Stimulated activated CD4-positive, alpha-beta T cell treated with anti-CD3 and anti-CD28 coated beads, Interleukin-15, amount 100 ng/mL, for 48 hours (primary cell): ENCODE results near the gene MYMK.

Experiments used
- DNase-seq, 2 donors: peaks; one replicate each; pipeline ENCODE4 v3.0.0-alpha.2; 2020; ENCODE audit warnings: low read depth in 2 of 2

The MYMK gene

DNA sequence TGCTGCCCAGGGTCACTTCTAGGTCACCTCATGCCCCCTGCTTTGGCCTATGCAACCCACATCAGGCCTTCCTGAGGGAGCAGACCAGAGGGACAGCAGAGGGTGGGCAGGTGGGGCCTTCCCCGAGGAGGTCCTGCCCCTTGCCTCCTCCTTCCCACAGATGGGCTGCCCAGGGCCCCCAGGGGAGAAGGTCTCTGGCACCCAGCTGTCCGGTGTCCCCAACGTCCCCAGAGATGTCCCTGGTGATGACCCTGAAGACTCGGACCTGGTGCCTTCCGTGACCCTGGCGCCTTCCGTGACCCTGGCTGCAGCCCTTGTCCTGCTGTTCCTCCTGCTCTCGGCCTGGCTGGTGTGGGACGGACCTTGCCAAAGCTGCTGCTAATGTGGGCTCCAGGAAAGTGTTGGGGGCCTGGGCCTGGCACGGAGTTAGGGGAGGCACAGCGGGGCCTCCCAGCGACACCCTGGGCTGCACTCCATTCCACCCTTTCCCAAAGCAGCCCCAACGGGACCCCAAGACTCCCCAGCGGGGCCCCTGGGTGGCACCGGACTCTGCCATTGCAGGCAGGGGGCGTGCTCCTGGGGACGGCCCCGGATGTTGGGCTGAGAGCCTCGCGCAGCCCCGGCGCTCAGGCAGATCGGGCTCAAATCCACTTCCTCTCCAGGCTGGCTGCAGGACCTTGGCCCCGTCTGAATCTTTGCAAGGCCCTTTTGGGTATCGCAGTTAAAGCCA is 39.1 kb downstream of the MYMK start:
- DNase-seq = no peak

DNA sequence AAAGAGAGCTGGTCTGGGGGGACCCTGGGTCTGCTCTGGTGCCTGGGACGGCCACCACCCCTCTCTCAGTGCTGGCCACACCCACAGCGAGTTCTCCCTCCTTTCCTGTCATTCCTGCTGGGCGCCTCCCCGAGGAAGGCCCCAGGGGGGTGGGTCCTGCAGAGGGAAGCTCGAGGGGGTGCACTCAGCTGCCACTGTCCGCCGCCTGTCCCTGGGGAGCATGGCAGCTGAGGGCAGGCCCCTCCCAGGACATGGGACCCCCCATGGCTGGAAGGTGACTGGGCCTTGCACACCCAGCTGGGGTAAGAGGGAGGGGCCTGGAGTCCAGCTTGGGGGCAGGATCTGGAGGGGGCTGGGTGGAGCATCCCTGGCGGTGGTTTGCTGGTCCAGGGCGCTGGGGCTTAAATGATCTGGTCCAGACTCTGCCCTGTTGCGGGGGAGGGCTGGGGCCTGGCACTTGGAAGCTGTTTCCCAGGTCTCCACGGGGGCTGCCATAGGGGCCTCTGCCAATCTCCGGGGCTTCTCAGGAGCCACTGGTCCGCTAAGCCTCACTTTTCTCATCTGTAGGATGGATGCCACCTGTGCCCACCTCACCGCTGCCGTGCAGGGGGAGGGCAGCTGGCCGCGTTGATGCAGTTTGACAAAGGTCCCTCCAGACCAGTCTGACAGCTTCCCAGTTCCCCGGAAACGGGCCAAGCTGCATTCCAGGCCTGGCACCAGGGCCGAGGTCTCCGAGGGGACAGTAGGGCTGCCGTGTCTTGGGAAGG is 39.9 kb downstream of the MYMK start:
- DNase-seq = no peak

DNA sequence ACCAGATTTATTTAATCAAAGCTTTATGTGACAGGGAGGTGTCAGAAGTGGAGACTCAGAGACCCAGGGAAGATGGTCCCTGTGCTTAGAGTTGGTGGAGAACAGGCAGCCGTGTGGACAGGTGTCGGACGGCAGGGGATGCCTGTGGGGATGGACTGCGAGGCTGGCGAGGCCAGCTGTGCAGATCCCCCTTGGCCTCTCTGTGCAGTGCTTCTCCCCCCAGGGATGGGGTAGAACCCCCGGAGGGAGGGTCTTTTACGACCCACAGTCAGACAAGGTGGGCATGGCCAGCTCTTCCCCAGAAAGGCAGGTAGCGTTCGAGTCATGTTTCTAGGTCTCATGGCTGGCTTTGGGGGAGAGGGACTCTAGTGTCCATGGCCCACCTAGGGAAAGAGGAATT is 41.1 kb downstream of the MYMK start:
- no peak for DNase-seq

DNA sequence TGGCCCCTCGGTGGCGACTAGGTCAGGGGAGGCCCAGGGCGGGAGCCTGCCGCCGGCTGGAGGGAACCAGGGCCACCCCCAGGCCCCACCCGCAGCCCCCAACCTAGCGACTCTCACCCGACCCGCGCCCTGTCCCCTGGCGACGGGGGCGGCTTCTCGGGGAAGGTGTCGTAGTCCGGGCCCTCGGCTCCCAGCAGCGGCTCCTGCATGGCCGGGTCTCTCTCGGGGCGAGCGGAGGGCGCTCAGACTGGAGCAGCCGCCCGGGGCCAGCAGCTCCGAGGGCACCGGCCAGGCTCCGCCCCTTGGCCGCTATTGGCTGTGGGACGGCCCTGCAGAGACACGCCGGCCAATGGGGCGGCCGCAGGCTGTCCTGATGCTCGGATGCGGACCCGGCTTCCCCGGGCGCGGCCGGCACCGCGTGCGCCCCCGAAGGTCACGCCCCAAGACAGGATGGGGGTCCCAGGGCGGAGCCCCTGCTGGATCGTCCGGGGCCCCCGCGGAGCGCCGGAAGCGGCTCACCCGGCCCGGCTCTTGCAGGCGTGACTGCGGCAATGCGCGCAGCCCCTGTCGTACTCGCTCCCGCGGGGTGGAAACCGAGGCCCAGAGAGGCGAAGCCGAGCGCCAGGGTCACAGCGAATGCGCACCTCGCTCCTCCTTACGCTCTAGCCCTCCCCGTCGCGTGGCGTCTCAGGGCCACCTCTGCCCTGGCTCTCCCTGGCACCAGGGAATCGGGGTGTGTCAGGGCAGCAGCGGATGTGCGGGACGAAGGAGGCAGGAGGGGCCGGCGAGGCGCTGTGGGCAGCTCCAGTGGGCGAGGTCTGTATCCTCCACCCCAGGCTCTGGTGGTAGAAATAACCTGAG is 45.7 kb downstream of the MYMK start, which contains the start of gene SLC2A6:
Gene SLC2A6 (minus strand): TSS at position 249 of the 861 bp plus-strand sequence. CDS start 40 bp downstream, at position 209.
- DNase-seq = peak; percentile 52 to 68

GRCh38 chr9:133477992-133478850 is 46.5 kb downstream of the MYMK start:
- DNase-seq = no peak

DNA sequence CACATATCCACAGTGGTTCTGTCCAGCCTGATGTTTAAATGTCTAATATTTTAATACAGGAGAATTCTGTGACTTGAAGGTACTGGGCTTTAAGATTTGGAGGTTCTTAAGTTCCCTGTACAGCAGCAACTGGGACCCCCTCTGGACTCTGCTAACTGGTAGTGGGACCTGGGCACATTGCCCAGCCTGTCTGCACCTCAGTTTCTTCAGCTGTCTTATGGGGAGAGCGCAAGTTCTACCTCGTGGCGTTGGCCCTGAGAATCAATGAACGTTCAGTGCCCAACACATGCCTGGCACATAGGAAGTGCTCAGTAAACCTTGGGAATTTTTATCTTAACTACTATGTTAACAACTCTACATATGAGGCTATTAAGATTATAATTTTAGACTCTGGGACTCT is 47.3 kb downstream of the MYMK start:
- no peak for DNase-seq

- no peak for DNase-seq
Observed at GRCh38 chr9:133476941-133477340, 47.8 kb downstream of the MYMK start.

DNA sequence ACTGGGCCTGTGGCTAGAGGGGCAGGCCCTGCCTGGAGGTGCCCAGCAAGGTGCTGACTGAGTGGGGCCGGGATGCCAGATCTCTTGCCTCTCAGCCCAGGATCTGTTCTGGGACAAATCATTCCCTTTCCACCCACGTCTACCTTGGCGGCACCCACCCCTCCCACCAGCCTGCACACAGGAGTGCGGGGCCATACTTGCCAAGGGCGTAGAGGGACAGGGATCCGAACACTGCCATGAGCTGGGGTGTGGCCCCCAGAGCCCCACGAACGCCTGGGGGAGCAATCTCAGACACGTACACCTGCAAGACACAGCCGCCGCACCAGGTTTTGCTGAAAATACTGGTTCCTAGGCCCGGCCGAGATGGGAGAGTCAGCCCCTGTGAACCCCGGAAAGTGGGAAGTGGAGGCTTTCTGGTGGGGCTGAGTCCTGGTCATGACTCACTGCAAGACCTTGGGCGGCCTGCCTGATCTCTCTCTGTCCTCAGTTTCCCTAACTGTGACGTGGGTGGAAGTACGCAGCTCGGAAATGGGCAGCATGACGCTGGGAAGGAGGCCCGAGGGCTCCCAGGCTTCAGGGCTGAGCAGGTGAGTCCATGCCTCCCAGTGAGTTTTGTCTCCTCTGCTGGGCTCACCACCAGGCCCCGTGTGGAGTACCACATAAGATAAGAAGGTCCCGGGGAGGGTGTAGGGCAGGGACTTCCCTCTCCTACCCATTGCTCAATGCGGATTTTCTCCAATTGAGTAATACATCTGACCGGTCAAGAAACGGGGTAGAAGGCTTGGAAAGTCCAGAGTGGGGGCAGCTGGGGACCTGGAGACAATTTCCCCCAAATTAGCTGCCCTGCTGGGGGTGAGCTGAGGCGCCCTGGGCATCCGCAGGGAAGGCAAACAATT is 48.5 kb downstream of the MYMK start:
- no peak for DNase-seq

DNA sequence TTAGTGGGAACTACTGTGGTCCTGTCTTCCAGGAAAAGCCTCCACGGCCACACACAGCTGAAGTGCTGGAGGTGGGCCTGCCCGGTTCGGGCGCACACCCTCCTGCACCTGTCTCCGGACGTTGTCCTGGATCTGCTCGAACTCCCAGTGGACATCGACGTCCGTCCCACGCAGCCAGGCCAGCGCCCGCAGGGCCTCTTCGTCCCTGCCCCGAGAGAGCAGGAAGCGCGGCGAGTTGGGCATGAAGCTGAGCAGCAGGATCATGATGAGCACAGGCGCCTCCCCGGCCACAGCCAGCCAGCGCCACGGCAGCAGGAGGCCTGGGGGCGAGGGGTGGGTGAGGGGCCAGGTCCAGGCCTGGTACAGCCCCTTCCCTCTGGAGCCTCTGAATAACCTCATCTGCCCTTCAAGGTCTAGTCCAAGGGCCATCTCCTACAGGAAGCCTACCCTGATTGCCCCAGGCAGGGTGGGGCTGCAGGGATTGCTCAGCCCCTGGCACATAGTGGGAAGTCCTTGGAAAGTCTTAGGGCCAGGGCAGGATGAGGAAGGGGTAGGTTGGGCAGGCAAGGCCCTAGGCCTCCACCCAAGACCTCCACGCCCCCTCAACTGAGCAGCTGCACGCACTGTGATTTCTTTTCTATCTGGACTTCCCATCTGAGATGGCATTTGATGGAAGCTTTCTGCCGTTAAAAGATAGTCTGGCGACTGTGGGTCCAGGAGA is 49.3 kb downstream of the MYMK start:
- no peak for DNase-seq

- no peak for DNase-seq
Observed at GRCh38 chr9:133474853-133475252, 49.9 kb downstream of the MYMK start.

- no peak for DNase-seq
Observed at GRCh38 chr9:133474215-133474614, 50.5 kb downstream of the MYMK start.

- no peak for DNase-seq
Observed at GRCh38 chr9:133473743-133474142, 51.0 kb downstream of the MYMK start.

DNA sequence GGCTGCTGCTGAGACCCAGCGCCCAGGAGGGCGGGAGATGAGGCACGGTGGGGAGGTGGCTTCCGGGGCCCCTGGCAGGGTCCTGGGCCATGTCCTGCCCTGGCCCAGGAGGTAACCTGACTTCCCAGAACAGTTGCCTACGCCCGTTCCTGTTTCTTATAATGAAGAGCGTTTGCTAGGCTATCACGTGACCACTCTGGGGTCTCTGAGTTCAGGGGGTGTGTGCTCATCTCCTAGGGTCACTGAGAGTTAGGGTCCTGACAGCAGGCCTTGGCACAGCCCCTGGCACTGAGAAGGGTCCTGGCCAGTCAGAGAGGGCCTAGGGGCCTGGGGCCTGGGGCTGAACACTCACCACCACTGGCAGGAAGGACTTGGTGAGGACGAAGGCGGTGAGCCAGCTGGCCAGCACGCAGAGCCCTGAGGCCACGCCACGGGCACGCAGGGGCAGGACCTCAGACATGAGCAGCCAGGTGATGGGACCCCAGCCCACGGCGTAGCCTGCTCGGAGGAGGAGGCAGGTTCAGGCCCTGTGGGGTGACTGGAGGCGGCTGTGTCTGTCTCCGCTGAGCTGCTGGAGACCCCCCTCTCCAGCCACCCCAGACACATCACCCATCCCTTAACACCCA is 51.9 kb downstream of the MYMK start:
- DNase-seq = no peak

DNA sequence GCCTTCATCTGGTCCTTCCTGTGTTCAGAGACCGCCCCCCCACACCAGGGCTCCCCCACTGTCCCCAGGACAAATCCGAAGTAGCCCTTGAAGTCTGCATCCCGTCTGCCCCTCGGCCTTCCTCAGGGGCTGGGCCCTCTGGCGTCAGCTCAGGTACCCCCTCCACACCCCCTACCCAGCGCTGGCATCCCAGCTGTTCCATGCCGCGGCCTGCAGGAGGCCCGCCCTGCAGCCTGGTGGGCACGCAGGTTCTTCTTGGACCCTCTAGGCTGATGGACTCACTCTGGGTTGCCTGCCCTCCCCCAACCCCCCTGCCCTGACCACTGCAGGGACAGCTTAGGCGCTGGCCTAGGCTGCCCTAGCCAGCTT is 52.5 kb downstream of the MYMK start:
- DNase-seq = no peak

GRCh38 chr9:133471551-133472276 is 53.0 kb downstream of the MYMK start:
- no peak for DNase-seq

DNA sequence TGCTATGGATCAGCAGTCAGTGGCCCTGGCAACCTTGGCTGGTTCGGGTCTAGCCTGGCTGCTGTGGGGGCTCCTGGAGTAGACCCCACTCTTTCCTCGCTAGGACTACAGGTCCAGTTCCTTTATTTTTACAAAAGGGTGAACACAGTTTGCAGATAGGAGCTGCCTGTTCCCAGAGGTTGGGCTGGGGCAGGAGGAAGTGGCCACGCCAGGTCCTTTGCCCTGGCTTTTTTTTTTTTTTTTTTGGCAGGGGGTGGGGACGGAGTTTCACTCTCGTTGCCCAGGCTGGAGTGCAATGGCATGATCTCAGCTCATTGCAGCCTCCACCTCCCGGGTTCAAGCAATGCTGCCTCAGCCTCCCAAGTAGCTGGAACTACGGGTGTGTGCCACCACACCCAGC is 53.8 kb downstream of the MYMK start:
- no peak for DNase-seq

- DNase-seq = no peak
Observed at GRCh38 chr9:133470427-133470924, 54.3 kb downstream of the MYMK start.

DNA sequence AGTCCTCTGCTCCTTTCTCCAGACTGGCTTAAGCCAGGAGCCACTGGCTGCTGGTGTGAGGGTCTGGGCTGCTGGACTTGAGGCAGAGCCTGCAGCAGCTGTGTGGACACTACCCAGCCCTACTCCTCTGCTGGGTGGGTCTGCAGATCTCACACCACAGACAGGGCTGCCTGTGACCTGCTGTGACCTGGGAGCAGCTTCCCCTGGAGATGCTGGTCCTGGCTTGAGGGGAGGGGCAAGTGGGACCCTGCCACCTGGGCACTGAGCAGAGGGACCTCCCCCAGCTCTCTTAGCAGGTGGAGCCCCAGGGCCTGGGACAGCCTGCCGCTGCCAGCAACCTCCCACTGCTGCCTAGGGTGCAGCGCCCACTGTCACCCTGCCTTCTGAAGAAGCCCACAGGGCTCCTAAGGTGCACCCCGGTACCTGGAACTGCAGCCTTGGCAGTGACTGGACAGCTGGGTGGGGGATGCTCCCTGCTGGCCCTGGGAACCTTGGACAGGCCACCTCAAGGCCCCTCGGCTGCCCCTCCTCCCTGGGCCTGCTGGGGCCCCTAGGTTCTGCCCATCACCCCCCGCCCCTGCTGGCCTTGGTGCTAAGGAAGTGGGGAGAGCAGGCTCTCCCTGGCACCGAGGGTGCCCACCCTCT is 55.9 kb downstream of the MYMK start:
- no peak for DNase-seq
